ENCODE measurements around the gene AMIGO3. TPM values are rescaled to one million over a fixed set of nuclear protein-coding genes. Genes with fewer than 3 reads are reported as not detected.
A peak's percentile ranks its signal among the peaks of the same experiment; 100 is the strongest.

The AMIGO3 gene
- polyA plus RNA-seq, 1 of the 3 experiments (the other 2 are of a cell fraction), result 1.1 TPM

DNA sequence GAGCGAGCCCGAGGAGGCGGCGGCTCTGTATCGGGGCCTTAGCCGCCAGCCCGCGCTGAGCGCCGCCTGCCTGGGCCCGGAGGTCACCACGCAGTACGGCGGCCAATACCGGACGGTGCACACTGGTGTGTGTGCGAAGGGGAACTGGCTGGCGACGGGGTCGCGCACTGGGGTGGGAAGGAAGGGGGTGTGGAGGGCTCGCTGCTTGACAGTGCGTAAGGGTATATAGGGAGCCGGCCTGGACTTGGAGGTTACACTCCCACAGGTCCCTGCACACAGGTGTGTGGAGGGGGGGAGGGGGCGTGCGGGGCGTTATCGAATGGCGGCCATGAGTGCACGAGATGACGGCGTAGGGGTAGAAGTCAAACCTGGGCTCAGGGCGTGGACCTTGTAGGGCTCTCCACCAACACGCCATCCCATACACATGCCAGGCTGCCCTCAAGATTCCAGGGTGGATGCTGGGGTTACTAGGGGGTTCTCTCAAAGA, 44.9 kb downstream of the AMIGO3 start:
- TF ChIP-seq YY1 (IDR thresholded peaks at IDR 0.05; ENCODE audit: low read depth), result no peak
- 0 out of 2 replicates have a peak, but pooled peaks have one; percentile 9 for TF ChIP-seq FOXJ3 (CRISPR knock-in tag; IDR thresholded peaks at IDR 0.05)
- TF ChIP-seq, protein P1, sequence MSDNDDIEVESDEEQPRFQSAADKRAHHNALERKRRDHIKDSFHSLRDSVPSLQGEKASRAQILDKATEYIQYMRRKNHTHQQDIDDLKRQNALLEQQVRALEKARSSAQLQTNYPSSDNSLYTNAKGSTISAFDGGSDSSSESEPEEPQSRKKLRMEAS (IDR thresholded peaks at IDR 0.05; ENCODE audit: low read depth), result no peak
- TF ChIP-seq, protein P2, sequence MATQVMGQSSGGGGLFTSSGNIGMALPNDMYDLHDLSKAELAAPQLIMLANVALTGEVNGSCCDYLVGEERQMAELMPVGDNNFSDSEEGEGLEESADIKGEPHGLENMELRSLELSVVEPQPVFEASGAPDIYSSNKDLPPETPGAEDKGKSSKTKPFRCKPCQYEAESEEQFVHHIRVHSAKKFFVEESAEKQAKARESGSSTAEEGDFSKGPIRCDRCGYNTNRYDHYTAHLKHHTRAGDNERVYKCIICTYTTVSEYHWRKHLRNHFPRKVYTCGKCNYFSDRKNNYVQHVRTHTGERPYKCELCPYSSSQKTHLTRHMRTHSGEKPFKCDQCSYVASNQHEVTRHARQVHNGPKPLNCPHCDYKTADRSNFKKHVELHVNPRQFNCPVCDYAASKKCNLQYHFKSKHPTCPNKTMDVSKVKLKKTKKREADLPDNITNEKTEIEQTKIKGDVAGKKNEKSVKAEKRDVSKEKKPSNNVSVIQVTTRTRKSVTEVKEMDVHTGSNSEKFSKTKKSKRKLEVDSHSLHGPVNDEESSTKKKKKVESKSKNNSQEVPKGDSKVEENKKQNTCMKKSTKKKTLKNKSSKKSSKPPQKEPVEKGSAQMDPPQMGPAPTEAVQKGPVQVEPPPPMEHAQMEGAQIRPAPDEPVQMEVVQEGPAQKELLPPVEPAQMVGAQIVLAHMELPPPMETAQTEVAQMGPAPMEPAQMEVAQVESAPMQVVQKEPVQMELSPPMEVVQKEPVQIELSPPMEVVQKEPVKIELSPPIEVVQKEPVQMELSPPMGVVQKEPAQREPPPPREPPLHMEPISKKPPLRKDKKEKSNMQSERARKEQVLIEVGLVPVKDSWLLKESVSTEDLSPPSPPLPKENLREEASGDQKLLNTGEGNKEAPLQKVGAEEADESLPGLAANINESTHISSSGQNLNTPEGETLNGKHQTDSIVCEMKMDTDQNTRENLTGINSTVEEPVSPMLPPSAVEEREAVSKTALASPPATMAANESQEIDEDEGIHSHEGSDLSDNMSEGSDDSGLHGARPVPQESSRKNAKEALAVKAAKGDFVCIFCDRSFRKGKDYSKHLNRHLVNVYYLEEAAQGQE (IDR thresholded peaks at IDR 0.05; ENCODE audit: low read depth, low read length), result no peak
- TF ChIP-seq, protein P3, sequence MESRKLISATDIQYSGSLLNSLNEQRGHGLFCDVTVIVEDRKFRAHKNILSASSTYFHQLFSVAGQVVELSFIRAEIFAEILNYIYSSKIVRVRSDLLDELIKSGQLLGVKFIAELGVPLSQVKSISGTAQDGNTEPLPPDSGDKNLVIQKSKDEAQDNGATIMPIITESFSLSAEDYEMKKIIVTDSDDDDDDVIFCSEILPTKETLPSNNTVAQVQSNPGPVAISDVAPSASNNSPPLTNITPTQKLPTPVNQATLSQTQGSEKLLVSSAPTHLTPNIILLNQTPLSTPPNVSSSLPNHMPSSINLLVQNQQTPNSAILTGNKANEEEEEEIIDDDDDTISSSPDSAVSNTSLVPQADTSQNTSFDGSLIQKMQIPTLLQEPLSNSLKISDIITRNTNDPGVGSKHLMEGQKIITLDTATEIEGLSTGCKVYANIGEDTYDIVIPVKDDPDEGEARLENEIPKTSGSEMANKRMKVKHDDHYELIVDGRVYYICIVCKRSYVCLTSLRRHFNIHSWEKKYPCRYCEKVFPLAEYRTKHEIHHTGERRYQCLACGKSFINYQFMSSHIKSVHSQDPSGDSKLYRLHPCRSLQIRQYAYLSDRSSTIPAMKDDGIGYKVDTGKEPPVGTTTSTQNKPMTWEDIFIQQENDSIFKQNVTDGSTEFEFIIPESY (IDR thresholded peaks at IDR 0.05; ENCODE audit: borderline replicate concordance, low read depth), result no peak
- TF ChIP-seq MXI1 (IDR thresholded peaks at IDR 0.05; ENCODE audit: low read depth, low read length), result peak; percentile 1; the same call in 1 of the 2 replicates
- TF ChIP-seq NRF1 (IDR thresholded peaks at IDR 0.05; ENCODE audit: low read depth, low read length), result 0 out of 2 replicates have a peak, but pooled peaks have one; percentile 1
- TF ChIP-seq TAF1 (IDR thresholded peaks at IDR 0.05; ENCODE audit: borderline replicate concordance, low read depth, low read length), result no peak
- TF ChIP-seq TCF12 (IDR thresholded peaks at IDR 0.05), result no peak
- TF ChIP-seq JUND (IDR thresholded peaks at IDR 0.05), result no peak
- no peak for TF ChIP-seq RXRA (IDR thresholded peaks at IDR 0.05; ENCODE audit: borderline replicate concordance, low read depth)
- TF ChIP-seq FOSL2 (IDR thresholded peaks at IDR 0.05; ENCODE audit: borderline replicate concordance, low read depth), result no peak
- TF ChIP-seq, protein P4, sequence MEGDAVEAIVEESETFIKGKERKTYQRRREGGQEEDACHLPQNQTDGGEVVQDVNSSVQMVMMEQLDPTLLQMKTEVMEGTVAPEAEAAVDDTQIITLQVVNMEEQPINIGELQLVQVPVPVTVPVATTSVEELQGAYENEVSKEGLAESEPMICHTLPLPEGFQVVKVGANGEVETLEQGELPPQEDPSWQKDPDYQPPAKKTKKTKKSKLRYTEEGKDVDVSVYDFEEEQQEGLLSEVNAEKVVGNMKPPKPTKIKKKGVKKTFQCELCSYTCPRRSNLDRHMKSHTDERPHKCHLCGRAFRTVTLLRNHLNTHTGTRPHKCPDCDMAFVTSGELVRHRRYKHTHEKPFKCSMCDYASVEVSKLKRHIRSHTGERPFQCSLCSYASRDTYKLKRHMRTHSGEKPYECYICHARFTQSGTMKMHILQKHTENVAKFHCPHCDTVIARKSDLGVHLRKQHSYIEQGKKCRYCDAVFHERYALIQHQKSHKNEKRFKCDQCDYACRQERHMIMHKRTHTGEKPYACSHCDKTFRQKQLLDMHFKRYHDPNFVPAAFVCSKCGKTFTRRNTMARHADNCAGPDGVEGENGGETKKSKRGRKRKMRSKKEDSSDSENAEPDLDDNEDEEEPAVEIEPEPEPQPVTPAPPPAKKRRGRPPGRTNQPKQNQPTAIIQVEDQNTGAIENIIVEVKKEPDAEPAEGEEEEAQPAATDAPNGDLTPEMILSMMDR (IDR thresholded peaks at IDR 0.05), result no peak
- no peak for TF ChIP-seq FOXM1 (IDR thresholded peaks at IDR 0.05; ENCODE audit: low read depth)
- TF ChIP-seq, protein P5, sequence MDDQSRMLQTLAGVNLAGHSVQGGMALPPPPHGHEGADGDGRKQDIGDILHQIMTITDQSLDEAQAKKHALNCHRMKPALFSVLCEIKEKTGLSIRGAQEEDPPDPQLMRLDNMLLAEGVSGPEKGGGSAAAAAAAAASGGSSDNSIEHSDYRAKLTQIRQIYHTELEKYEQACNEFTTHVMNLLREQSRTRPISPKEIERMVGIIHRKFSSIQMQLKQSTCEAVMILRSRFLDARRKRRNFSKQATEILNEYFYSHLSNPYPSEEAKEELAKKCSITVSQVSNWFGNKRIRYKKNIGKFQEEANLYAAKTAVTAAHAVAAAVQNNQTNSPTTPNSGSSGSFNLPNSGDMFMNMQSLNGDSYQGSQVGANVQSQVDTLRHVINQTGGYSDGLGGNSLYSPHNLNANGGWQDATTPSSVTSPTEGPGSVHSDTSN (IDR thresholded peaks at IDR 0.05), result no peak
- TF ChIP-seq EP300 (IDR thresholded peaks at IDR 0.05; ENCODE audit: borderline replicate concordance in 1 of 2, low read depth in 1 of 2, low read length in 1 of 2), result no peak
- TF ChIP-seq CHD2 (IDR thresholded peaks at IDR 0.05; ENCODE audit: low read length, partially characterized antibody), result no peak
- TF ChIP-seq, protein P6, sequence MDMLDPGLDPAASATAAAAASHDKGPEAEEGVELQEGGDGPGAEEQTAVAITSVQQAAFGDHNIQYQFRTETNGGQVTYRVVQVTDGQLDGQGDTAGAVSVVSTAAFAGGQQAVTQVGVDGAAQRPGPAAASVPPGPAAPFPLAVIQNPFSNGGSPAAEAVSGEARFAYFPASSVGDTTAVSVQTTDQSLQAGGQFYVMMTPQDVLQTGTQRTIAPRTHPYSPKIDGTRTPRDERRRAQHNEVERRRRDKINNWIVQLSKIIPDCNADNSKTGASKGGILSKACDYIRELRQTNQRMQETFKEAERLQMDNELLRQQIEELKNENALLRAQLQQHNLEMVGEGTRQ (IDR thresholded peaks at IDR 0.05; ENCODE audit: borderline replicate concordance, low read depth, low read length), result no peak
- TF ChIP-seq RCOR1 (IDR thresholded peaks at IDR 0.05; ENCODE audit: low read length), result no peak
- TF ChIP-seq ELF1 (IDR thresholded peaks at IDR 0.05), result no peak
- no peak for TF ChIP-seq POLR2AphosphoS5 (IDR thresholded peaks at IDR 0.05; ENCODE audit: low read depth, low read length)
- no peak for TF ChIP-seq TEAD4 (IDR thresholded peaks at IDR 0.05; ENCODE audit: borderline replicate concordance, insufficient read depth)
- TF ChIP-seq GATA2 (CRISPR knock-in tag; IDR thresholded peaks at IDR 0.05), result no peak
- no peak for TF ChIP-seq SIN3A (IDR thresholded peaks at IDR 0.05; ENCODE audit: borderline replicate concordance, low read depth, low read length)
- peaks cover 19 to 41% of the 10 kb centered on the region in 2 experiments for H3K36me3 ChIP-seq (replicated peaks in 1 of 2; ENCODE audit: control insufficient read depth in 1 of 2, insufficient read depth in 2 of 2, low read length in 1 of 2)
- H3K9me3 ChIP-seq, result no peaks in the 10 kb centered on the region
- DNase-seq, result peak; percentile 43
- H3K9me2 ChIP-seq, result no peaks in the 10 kb centered on the region
- H3K79me2 ChIP-seq (ENCODE audit: insufficient read depth), result peaks cover 24% of the 10 kb centered on the region
- H3K4me1 ChIP-seq (ENCODE audit: control insufficient read depth in 1 of 2, insufficient read depth in 2 of 2, low read depth in 1 of 2, low read length in 1 of 2), result peaks cover 7 to 19% of the 10 kb centered on the region in 2 experiments; a peak in 1 of 4 replicates
- peaks cover 5% of the 10 kb centered on the region for H3F3A ChIP-seq (replicated peaks; ENCODE audit: insufficient read depth)
- H2AFZ ChIP-seq (ENCODE audit: low read depth), result peak overlapping the region; percentile 81
- peak overlapping the region; percentile 96 for H3K4me2 ChIP-seq
- H4K20me1 ChIP-seq (ENCODE audit: insufficient read depth), result no peaks in the 10 kb centered on the region
- CTCF ChIA-PET, result interaction anchor here (6.6 kb wide), 1 partner anchor 135 kb away, joined by 53 read pairs; no protein-coding TSS in a partner anchor
- peak overlapping the region; percentile 83 to 90 for H3K4me3 ChIP-seq (ENCODE audit: low read depth in 2 of 2, low read length in 1 of 2)
- 12% methylated on average over 14 of the region's 34 CpGs for WGBS (ENCODE audit: low lambda C conversion rate)
- no peaks in the 10 kb centered on the region for H3K27me3 ChIP-seq (ENCODE audit: insufficient read depth)
- peak overlapping the region; percentile 86 for H3K9ac ChIP-seq
- POLR2A ChIA-PET, result interaction anchor here (2.0 kb wide), 1 partner anchor 135 kb away, joined by 17 read pairs; no protein-coding TSS in a partner anchor
- peak overlapping the region; percentile 83 to 90 for H3K27ac ChIP-seq (ENCODE audit: low read depth in 2 of 2, low read length in 1 of 2)
